ENCODE data around the gene RRAGC.

Gene RRAGC

GRCh38 chr1:38790422-38791163 lies 69.0 kb downstream of the RRAGC start:
- Histone ChIP-seq H3K9me3 (ENCODE audit: low read length) (no peaks in the 10 kb centered on the region), H3K9ac (ENCODE audit: low read length) (no peak overlapping the region), H3K4me1 (ENCODE audit: insufficient read depth, low read length) (no peaks in the 10 kb centered on the region), H3K27ac (ENCODE audit: low read depth, low read length) (no peak overlapping the region), H3K4me3 (ENCODE audit: low read depth in 1 of 2, low read length in 2 of 2) (no peak overlapping the region), H3K36me3 (ENCODE audit: insufficient read depth, low read length) (no peaks in the 10 kb centered on the region), H3K27me3 (ENCODE audit: control insufficient read depth in 1 of 2, insufficient read depth in 2 of 2, low read length in 2 of 2) (peaks cover 6 to 7% of the 10 kb centered on the region in 2 donors)

- Histone ChIP-seq H3K9me3 (ENCODE audit: low read length) (no peaks in the 10 kb centered on the region), H3K36me3 (ENCODE audit: insufficient read depth, low read length) (no peaks in the 10 kb centered on the region), H3K9ac (ENCODE audit: low read length) (no peak overlapping the region), H3K4me3 (ENCODE audit: low read depth in 1 of 2, low read length in 2 of 2) (no peak overlapping the region), H3K27ac (ENCODE audit: low read depth, low read length) (no peak overlapping the region), H3K27me3 (ENCODE audit: control insufficient read depth in 1 of 2, insufficient read depth in 2 of 2, low read length in 2 of 2) (peaks cover 14 to 15% of the 10 kb centered on the region in 2 donors), H3K4me1 (ENCODE audit: insufficient read depth, low read length) (no peaks in the 10 kb centered on the region)
Measured at GRCh38 chr1:38789498-38790169, 69.9 kb downstream of the RRAGC start.

DNA sequence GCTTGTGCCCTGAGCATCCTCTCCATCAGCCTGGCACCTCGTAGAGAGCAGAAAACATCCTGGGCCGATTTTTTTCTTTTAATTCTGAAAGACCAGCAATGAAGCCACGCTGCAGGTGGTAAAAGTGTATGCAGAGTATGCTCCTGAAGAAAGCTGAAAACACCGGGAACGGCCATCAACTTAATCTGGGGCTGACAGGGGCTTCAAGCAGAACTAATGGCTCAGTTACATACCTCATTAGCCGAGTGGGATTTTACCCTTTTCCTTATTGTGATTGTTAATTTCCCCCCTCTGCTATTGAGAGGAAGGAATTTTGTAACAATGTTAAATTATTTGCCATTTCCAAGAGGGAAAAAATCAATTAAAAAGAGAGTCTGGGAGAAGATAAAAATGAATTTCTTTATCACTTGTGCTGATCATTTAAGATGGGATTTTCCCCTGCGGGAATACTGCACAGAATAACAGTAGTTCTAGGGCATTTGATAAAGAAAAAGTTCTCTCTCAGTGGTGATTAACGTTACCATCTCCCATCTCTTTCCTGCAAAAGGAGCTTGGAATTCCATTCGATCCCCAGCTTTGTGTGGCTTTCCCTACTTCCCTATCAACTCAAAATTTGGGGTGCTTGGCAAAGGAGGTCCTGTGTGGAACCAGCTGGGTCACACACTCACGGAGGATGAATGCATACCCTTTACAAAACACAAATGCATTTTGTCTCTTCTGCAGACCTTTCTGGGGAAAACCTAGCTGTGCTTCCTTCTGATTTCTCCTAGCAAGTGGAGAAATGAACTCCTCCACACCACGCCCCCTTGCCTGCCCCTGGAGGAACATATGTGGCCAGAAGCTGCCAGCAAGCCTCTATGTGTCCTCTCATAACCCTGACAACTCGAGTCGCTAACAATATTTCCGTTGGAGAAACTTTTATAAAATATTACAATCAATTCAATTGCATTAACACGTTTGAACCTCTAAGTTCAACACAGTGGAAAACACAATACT lies 70.9 kb downstream of the RRAGC start:
- no peaks in the 10 kb centered on the region for H3K36me3 ChIP-seq (ENCODE audit: insufficient read depth, low read length)
- H3K9ac ChIP-seq (ENCODE audit: low read length): no peak overlapping the region
- H3K4me3 ChIP-seq (ENCODE audit: low read depth in 1 of 2, low read length in 2 of 2): no peak overlapping the region
- H3K27me3 ChIP-seq (ENCODE audit: control insufficient read depth in 1 of 2, insufficient read depth in 2 of 2, low read length in 2 of 2): peaks cover 23 to 25% of the 10 kb centered on the region in 2 donors
- no peaks in the 10 kb centered on the region for H3K9me3 ChIP-seq (ENCODE audit: low read length)
- H3K4me1 ChIP-seq (ENCODE audit: insufficient read depth, low read length): no peaks in the 10 kb centered on the region
- no peak overlapping the region for H3K27ac ChIP-seq (ENCODE audit: low read depth, low read length)

Data from muscle layer of colon (tissue), 2 donors.